Activated CD4-positive, alpha-beta T cell treated with anti-CD3 and anti-CD28 coated beads, Interleukin-2, amount 50 U/mL, for 24 hours (primary cell): ENCODE measurements around the gene DRG1.
"Not testable (repeated sequence)": the region's sequence is repeated elsewhere in the genome, so short reads cannot be mapped to it uniquely, and the experiment has no call there.

Experiments used
- DNase-seq, 2 donors: peaks; one replicate each; pipeline ENCODE4 v3.0.0-alpha.2; 2020; ENCODE audit warnings: low read depth in 1 of 2, low spot score in 1 of 2

DRG1 gene

DNA sequence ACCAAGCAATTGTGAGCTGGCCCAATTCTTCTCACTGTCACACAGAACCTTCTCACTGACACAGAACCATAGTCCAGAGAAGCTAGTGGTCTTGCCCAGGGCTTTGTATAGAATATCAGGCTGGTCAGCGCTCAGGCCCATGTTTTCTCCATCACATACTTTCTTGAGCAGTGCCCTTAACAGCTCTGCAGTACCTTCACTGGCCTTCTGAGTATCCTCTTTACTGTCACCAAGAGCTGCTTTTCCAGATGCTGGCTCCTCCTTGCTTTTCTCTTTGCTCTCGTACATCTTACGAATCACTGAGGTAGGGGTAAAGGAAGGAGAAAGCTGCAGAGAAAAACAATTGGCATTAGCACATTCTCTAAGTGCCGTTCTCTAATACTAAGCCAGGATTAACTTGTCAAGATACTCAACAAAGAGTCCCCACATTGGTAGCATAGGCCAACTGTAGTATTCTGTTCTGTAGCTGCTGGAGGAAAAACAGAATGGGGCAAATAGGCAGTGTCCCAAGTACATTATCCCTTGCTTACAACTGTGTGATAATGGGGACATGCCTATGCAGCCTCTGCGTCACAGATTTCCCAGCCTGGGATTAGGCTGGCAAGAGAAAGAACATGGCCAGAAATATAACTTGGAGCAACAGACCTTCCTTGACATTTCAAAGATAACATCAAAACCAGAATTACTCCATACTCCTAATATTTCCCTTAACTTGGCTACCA is 43.5 kb downstream of the DRG1 start:
- no peak for DNase-seq

DNA sequence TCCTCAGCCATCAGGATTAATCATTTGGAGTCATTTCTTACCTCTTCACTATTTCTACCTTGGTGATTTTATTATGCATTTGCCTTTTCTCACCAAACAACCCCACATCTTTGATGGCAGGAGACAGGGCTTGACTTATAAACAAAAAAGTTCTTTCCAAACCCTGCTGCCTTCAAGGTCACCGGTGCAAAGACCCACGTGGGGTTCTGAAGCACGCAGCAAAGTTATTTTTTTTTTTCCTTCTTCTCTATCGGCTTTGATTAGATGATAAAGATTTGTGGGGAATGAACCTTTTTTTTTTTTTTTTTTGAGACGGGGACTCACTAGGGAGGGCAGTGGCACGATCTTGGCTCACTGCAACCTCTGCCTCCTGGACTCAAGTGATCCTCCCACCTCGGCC is 44.1 kb downstream of the DRG1 start:
- DNase-seq = no peak

DNA sequence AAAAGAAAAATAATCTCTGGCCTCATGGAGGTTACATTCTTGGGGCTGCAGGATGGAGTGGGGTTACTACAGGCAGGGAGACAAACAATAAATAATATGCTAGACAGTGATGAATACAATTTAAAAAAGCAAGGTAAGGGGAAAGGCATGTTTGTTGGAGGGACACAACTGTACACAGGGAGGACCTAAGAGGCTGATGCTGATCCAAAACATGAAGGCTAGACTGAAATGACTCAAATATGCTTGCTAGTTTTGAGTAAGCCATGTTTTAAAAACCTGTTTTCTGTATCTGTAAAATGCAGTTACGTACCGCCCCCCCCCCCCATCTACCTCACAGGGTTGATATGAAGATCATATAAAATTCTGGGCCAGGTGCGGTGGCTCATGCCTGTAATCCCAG is 46.2 kb downstream of the DRG1 start:
- no peak for DNase-seq

DNA sequence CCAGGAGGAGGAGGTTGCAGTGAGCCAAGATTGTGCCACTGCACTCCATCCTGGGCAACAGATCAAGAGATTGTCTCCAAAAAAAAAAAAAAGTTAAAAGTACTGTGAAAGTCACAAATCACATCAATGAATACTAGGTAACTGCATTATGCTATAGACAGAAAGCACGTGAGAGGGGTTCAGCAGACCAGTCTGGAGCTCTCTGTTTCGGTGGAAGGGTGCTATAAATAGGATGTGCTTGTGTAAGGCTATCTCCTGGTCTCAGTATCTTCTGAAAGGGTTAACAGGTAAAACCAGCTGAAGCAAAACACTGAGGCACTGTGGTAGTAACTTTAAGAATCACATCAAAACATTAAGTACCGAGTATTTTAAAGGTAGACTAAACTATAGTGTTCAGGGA is 46.8 kb downstream of the DRG1 start:
- DNase-seq = no peak

DNA sequence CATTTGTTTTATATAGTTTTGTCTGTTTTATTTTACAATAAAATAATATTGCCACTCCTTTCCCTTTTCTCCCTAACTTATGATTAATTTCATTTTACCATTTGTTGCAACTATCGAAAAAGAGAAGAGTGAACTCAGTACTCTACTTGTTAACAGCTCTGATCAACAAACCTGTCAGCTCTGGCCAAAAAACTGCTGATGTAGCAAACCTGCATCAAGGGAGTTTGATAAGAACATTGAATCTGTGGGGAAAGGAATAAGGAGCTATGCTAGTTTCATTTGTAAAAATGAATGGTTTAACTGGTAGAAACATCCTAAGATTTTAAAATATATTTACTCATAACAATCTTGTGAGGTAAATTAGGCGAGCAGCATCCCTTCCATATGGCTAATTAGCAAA is 47.4 kb downstream of the DRG1 start:
- DNase-seq = no peak

DNA sequence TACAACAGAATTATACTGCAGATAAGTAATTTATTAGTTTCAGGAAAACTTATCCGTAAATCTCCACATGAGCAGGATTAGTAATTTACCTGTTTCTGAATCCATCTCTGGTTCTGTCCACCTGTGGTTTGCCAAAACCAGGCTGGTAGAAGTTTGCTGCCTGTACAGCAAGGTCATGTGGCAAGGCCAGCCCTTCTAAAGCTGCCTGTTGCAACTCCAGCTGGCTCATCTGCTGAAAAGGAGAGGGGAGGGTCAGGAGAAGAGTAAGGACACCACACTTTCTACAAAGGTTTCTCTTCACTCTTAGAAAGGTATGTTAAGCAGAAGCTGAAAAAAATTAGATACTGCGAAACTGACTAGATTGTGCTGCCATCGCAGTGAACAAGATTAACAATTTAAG is 47.9 kb downstream of the DRG1 start:
- DNase-seq = no peak

DNA sequence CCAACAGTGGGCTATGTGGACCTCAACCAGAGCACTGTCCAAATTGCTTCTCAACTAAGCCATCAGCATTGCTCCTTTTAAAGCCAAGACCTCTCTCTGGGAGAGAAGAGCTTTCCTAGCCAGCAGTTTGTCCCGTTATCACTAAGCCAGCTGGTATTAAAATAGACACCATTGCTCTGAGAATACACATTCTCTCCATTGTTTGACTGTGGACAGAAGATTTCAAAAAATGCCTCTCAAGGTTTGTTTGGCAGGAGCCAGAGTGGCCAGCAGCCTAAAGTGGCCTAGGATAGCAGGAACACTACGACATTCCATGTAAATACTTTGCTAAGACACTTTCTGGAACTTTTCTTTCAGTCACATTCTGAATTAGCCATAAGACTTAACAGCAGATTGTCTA is 49.0 kb downstream of the DRG1 start:
- no peak for DNase-seq

DNA sequence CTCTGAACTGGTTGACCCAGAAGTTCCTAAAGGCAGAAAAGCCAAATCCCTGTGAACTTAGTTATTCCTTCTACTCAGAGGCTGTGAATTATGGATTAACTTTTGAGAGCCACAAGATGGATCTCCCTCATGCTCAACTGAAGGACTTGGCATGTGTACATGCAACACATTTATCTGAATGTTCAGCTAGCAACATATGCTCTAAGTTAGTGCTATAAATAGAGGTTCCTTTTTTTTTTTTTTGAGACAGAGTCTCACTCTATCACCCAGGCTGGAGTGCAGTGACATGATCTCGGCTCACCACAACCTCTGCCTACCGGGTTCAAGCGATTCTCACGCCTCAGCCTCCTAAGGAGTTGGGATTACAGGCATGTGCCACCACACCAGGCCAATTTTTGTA is 50.1 kb downstream of the DRG1 start:
- DNase-seq = no peak

DNA sequence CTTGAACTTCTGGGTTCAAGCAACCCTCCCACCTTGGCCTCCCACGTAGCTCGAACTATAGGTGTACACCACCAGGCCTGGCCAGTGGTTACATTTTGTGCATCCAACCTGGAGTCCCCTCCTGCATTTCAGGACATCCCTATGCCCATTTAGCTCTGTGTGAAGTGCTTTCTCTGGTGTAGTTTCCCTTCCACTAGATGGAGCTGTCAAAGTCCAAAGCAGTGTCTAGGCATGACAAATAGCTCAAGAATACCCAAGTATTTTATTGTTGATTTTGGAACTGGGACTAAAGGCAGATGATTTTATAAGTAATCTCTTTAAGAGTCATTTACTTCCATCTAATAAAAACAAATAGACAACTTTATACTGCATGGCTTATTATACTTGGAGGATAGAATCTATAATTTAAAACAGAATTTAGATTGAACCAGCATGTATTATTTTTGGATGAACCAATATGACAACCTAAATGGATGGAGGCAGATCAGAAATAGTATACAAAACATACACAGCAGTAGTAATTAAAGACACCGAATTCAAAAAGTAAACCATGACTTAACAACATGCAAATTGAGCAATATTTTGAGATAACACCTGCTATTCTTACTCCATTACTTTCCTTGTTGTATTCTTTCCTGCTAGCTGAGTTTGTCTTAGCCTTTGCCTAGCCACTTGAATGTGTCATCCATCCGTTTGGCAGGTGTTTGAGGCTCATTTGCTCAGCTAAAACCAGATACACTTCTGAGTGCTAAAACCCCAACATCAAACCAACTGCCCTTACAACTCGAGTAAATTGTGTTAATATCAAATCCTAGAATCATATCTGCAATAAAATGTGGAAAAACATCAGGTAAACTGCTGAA is 52.5 kb downstream of the DRG1 start:
- no peak for DNase-seq

DNA sequence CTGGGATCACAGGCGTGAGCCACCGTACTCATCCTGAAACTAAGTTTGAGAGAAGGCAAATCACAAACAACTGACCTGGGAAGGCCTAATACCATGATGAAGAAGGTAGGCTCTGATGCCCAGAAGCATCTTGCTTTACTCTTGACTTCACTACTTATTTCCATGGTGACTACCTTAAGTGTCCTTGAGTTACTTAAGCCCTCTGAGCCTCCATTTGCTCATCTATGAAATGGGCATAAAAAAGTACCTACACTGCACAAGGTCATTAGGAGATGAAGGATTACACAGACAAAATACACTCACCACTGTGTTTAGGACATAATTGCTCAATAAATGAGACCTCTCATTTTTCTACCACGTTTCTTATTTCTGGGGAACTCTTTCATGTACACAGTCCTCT is 62.3 kb downstream of the DRG1 start:
- no peak for DNase-seq

DNA sequence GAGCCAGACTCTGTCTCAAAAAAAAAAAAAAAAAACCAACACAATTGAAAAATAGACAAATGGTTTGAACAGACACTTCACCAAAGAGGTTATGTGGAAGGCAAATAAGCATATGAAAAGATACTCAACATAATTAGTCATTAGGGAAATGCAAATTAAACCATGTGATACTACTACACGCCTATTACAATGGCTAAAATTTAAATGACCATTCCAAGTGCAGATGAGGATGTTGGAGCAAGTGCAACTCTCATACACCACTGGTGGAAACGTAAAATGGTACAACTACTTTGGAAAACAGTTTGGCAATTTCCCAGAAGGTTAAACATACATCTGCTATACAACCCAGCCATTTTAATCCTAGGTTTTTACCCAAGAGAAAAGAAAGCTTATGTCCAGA is 65.9 kb downstream of the DRG1 start:
- DNase-seq = no peak

DNA sequence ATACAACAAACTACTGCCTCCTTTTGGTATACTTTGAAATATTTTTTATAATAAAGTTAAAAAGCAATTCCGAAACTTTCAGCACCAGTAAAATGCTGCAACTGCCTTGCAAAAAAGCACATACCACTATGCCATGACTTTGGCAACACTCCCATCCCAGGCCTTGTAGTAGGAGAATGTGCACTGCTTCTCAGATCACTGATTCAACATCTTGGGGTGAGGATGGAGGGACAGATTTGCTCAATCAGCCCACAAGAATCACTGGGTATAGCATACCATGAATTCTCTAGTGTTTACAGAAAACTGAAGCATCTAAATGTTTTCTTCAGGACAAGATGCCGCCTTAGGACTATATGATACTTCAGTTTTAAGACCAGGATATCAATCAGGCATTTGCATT is 75.3 kb downstream of the DRG1 start:
- DNase-seq = no peak

DNA sequence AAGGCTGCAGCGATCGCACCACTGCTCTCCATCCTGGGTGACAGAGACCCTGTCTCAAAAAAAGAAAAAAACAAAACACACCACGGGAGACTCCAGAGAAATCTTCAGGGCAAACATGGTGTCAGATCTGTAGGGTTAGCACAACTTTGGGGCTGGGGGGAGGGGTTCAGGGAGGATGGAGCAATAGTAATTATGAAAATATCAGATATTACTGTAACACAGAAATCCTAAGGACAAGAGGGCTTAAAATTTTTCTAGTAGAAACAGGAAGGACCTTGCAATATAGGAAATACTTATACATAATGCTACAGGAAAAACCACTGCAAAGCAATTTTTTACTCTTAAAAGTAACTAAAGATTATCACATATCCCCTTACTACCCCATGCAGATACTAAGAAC is 76.4 kb downstream of the DRG1 start:
- no peak for DNase-seq

DNA sequence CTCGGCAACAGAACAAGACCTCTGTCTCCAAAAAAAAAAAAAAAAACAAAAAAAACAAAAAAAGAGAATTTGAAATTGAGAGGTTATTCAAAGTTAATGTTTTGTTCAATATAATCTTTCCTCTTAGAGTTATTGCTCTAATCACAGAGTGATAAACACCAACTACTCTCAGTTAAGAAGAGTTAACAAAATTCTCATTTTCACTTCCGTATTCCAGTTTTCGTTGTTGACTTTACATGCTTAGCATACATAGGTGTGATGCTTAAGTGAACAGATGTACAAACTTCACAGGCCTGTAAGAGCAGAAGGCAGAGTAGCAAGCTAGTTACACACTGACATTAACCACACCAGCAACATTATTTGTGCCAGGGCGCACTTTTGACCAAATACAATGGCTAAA is 77.9 kb downstream of the DRG1 start:
- no peak for DNase-seq

DNA sequence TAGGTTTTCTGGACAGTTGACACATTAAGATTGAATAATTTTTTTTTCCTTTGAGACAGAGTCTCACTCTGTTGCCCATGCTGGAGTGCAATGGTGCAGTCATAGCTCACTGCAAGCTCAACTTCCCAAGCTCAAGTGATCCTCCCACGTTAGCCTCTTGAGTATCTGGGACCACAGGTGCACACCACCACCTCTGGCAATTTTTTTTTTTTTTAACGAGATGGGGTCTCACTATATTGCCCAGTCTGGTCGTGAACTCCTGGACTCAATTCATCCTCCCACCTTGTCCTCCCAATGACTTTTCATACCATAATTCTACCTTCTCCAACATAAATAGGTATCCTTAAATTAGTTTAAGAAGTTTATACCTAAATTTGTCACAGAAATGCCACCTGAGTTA is 81.7 kb downstream of the DRG1 start:
- no peak for DNase-seq

DNA sequence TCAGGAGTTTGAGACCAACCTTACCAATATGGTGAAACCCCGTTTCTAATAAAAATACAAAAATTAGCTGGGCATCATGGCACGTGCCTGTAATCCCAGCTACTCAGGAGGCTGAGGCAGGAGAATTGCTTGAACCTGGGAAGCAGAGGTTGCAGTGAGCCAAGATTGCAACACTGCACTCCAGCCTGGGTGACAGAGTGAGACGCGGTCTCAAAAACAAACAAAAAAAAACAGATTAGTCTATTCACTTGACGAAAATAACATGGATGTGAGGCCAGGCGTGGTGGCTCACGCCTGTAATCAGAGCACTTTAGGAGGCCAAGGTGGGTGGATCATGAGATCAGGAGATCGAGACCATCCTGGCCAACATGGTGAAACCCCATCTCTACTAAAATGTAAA is 83.1 kb downstream of the DRG1 start:
- not testable (repeated sequence) for DNase-seq
